Right lobe of liver (tissue), 6 donors: ENCODE measurements around the gene ABCC5. TPM values are rescaled to one million over a fixed set of nuclear protein-coding genes. Genes with fewer than 3 reads are reported as not detected.

Experiments
- ATAC-seq, 4 donors: fragments of 200-7000 bp; cut with Tn5 transposase; one replicate each; pipeline ENCODE4 v1.9.1; 2020; ENCODE audit warnings: mild to moderate bottlenecking in 4 of 4, moderate library complexity in 4 of 4
- DNase-seq, 3 donors: peaks; one replicate each; pipeline ENCODE4 v3.0.0-alpha.2; 2020
- H3K27ac ChIP-seq, 3 donors: fragments of 200-600 bp; one replicate each; pipeline ENCODE4 v1.8.0; 2022
- H3K27me3 ChIP-seq, 2 donors: fragments of 200-600 bp; one replicate each; pipeline ENCODE4 v1.8.0; 2022
- H3K36me3 ChIP-seq, 4 donors: fragments of 200-600 bp; sonication (generic) in 1 of 4; one replicate each; pipeline versions ENCODE4 v1.5.1 to v1.8.0; 2017 to 2022; ENCODE audit warnings: control low read depth in 1 of 4
- H3K4me1 ChIP-seq, 4 donors: fragments of 200-600 bp; sonication (generic) in 1 of 4; one replicate each; pipeline versions ENCODE4 v1.5.1 to v1.8.0; 2017 to 2022; ENCODE audit warnings: control low read depth in 1 of 4
- H3K4me3 ChIP-seq, 3 donors: fragments of 200-600 bp; one replicate each; pipeline ENCODE4 v1.8.0; 2022
- H3K9me3 ChIP-seq, 4 donors: fragments of 200-600 bp; sonication (generic) in 1 of 4; one replicate each; pipeline versions ENCODE4 v1.5.1 to v1.8.0; 2017 to 2022; ENCODE audit warnings: control low read depth in 1 of 4
- POLR2A ChIP-seq: fragments of 450-650 bp; IDR thresholded peaks from one replicate; pipeline ENCODE4 v1.6.1; 2017; ENCODE audit warnings: antibody characterized with exemption, mild to moderate bottlenecking
- WGBS: methylation state at CpG from one replicate; pipeline ENCODE4 v1.1.6; 2018; ENCODE audit warnings: low coverage, low lambda C conversion rate; ENCODE audit not compliant: insufficient coverage; ENCODE audit errors: missing lambda C conversion rate; 5-methylcytosine and 5-hydroxymethylcytosine counted together
- intact Hi-C, 2 donors: fragments of 100-400 bp; cut with DNase I; formaldehyde crosslinking; loops; one replicate each; pipeline versions ENCODE4 v1.11.2 to v1.14.1; 2022
- total RNA-seq, 6 experiments: library from RNA; depleted of rRNA in 2 of 6; stranded (reverse); fragments of >200 nt in 2 of 6; fragmentation: NEBNext Ultra II Directional in 3 of 6; extraction: Animal tissue kit (Norgen Biotek cat#: 25700) in 3 of 6; gene quantifications; one replicate each; pipeline versions ENCODE4 v1.1.0 to v1.2.4, GENCODE V29; 2016 to 2023
- TF ChIP-seq, protein P1 (sequence below), 4 donors: fragments of 200-600 bp in 3 of 4; fragments of 450-650 bp in 1 of 4; IDR thresholded peaks; one replicate each; pipeline versions ENCODE4 v1.5.1 to v1.8.0; 2016 to 2022; ENCODE audit warnings: antibody characterized with exemption in 4 of 4, mild to moderate bottlenecking in 2 of 4
- donor health status: DM: no; HTN: yes; CAD: no.
- donor health status: DM: no; HTN: no; CAD: no.
- donor health status: DM: no; HTN: no; CAD: no.
- donor health status: DM: no; HTN: yes; CAD: no.
- donor health status: DM: no; HTN: yes; CAD: no.

The ABCC5 gene
- total RNA-seq, 6 experiments from 2014 or later: 5.5 to 9.4 (median 7.6) TPM

DNA sequence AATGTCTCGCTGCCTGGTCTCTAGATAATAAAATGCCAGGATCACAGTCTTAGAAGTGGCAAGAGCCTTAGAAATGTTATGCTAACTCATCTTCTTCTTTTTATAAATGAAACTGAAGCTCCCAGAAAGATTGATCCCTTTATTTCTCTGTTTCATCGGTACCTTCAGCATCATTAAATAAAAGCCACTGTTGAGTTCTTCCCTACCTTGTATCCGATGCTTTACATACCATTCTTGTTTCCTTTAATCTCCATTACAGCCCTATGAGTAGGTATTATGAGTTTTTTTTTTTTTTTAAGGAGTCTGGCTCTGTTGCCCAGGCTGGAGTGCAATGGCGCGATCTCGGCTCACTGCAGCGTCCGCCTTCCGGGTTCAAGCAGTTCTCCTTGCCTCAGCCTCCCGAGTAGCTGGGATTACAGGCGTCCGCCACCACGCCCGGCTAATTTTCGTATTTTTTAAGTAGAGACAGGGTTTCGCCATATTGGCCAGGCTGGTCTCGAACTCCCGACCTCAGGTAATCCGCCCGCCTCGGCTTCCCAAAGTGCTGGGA lies 815 bp upstream of the ABCC5 start:
- DNase-seq (no peak), ATAC-seq (no peak)
- intact Hi-C loops: loop anchor here (5.0 kb wide), 1 partner anchor 121 kb away; no protein-coding TSS in a partner anchor
- H3K9me3 ChIP-seq: no peaks in the 10 kb centered on the region
- peak overlapping the region; percentile 35 to 74 (median 45) for H3K27ac ChIP-seq
- 79% methylated on average over 9 of the region's 21 CpGs for WGBS
- H3K36me3 ChIP-seq: peaks cover 0 to under 1% (median 0%) of the 10 kb centered on the region in 4 donors
- no peaks in the 10 kb centered on the region for H3K27me3 ChIP-seq
- TF ChIP-seq POLR2A: no peak
- TF ChIP-seq, protein P1, sequence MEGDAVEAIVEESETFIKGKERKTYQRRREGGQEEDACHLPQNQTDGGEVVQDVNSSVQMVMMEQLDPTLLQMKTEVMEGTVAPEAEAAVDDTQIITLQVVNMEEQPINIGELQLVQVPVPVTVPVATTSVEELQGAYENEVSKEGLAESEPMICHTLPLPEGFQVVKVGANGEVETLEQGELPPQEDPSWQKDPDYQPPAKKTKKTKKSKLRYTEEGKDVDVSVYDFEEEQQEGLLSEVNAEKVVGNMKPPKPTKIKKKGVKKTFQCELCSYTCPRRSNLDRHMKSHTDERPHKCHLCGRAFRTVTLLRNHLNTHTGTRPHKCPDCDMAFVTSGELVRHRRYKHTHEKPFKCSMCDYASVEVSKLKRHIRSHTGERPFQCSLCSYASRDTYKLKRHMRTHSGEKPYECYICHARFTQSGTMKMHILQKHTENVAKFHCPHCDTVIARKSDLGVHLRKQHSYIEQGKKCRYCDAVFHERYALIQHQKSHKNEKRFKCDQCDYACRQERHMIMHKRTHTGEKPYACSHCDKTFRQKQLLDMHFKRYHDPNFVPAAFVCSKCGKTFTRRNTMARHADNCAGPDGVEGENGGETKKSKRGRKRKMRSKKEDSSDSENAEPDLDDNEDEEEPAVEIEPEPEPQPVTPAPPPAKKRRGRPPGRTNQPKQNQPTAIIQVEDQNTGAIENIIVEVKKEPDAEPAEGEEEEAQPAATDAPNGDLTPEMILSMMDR (IDR thresholded peaks at IDR 0.05): no peak
- no peaks in the 10 kb centered on the region for H3K4me1 ChIP-seq
- H3K4me3 ChIP-seq: peak overlapping the region; percentile 95 to 100 (median 97)

DNA sequence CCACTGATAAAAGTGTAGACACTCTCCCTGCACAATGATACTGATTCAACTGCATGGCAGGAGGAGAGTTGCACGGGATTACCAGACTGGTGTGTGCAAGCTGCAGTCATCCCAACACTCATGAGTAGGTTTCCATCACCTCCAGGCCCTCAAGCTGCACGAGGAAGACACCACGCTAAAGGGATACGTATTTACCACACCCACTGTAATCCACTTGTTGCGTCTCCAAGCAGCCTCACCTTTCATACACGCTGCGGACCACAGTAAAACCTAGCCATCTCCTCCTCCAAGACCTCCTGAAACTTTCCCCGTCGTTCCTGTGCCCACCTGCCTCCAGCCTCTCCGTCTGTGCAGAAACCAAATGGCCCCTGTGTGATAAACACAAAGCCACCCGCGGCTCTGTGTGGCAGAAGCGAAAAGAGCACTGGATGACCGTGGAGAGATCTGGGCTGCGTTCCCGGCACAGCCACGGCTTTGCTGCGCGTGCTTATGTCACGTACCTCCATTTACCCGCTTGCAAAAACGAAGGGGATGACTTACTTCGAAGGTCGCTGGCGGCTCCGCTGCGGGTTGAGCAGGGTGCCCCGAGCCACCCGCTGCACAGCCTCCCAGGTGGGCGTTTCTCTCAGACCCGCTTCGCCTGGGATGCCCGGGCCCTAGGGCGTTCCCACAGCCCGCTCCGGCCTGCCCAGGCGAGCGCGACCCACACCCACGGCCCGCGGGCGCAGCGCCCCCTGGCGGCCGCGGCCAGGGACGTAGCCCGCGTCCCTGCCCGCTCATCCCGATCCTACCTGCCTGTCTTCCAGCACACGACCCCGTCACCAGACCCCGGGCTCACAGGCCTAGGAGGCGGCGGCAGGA lies 643 bp downstream of the ABCC5 start:
- Histone ChIP-seq H3K27ac (peak overlapping the region in 2 of 3 donors; percentile 34 to 74), H3K4me1 (no peaks in the 10 kb centered on the region), H3K9me3 (no peaks in the 10 kb centered on the region), H3K4me3 (peak overlapping the region; percentile 95 to 100 (median 97)), H3K36me3 (peaks cover 0 to 2% (median 0%) of the 10 kb centered on the region in 4 donors), H3K27me3 (no peaks in the 10 kb centered on the region)
- peak; percentile 84 to 92 (median 88) for ATAC-seq
- intact Hi-C loops: loop anchor here (5.0 kb wide), 1 partner anchor 120 kb away; no protein-coding TSS in a partner anchor
- WGBS: 25% methylated on average over 21 of the region's 57 CpGs
- peak; percentile 64 to 73 (median 66) for DNase-seq
- TF ChIP-seq POLR2A: no peak
- TF ChIP-seq, protein P1 (IDR thresholded peaks at IDR 0.05): peak; percentile 86 to 96 (median 96)

GRCh38 chr3:184016169-184016570 lies 1.5 kb downstream of the ABCC5 start:
- H3K27ac ChIP-seq: no peak overlapping the region
- TF ChIP-seq, protein P1 (IDR thresholded peaks at IDR 0.05): no peak
- no peak for TF ChIP-seq POLR2A
- ATAC-seq: no peak

DNA sequence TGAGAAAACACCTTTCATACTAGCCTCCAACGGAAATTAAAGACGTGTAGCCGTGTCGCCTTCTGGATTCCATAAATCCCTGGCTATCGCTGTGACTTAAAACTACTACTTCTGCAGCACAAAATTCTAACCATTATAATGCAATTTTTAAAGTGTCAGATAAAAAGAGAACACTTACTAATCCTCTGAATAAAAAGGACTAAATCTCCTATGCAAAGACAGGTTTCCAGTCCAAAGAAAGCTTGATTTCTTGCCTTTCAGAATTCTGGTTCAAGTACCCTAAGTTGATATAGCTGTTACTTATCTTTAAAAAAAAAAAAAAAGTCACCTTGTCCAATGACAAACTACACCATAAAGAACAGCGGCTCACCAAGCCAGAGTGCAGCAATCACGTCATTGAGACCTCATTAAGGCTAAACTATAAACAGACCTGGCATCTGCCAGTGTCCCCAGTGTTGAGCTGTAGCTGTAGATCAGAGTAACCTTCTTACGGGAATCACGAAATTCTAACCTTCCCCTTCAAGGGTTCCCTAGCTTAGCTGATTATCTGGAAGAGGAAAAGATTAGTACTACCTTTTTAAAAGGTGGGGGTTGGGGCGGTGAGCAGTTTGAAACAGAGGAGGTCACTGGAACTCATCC lies 2.2 kb downstream of the ABCC5 start:
- no peak for TF ChIP-seq POLR2A
- TF ChIP-seq, protein P1 (IDR thresholded peaks at IDR 0.05): no peak
- Histone ChIP-seq H3K27ac (no peak overlapping the region), H3K27me3 (no peaks in the 10 kb centered on the region), H3K4me3 (no peak overlapping the region), H3K36me3 (peaks cover 0 to 2% (median 0%) of the 10 kb centered on the region in 4 donors), H3K4me1 (no peaks in the 10 kb centered on the region), H3K9me3 (no peaks in the 10 kb centered on the region)
- ATAC-seq (no peak), DNase-seq (no peak)
- intact Hi-C loops: loop anchor here (5.0 kb wide), 1 partner anchor 118 kb away; no protein-coding TSS in a partner anchor
- 79% methylated on average over 8 of the region's 10 CpGs for WGBS

More at GRCh38 chr3:184016169-184016570, 1.5 kb downstream of the ABCC5 start:
- Histone ChIP-seq H3K36me3 (peaks cover 0 to 2% (median 0%) of the 10 kb centered on the region in 4 donors), H3K4me3 (no peak overlapping the region), H3K27me3 (no peaks in the 10 kb centered on the region), H3K9me3 (no peaks in the 10 kb centered on the region), H3K4me1 (no peaks in the 10 kb centered on the region)
- no peak for DNase-seq
- intact Hi-C loops: loop anchor here (5.0 kb wide), 1 partner anchor 119 kb away; no protein-coding TSS in a partner anchor
- WGBS: 88% methylated on average over 5 of the region's 5 CpGs
